ENCODE data around the gene UVRAG.

Gene UVRAG

GRCh38 chr11:76158394-76159302 is 343.6 kb downstream of the UVRAG start:
- DNase-seq, result no peak

GRCh38 chr11:76159303-76159937 is 344.4 kb downstream of the UVRAG start:
- no peak for DNase-seq

DNA sequence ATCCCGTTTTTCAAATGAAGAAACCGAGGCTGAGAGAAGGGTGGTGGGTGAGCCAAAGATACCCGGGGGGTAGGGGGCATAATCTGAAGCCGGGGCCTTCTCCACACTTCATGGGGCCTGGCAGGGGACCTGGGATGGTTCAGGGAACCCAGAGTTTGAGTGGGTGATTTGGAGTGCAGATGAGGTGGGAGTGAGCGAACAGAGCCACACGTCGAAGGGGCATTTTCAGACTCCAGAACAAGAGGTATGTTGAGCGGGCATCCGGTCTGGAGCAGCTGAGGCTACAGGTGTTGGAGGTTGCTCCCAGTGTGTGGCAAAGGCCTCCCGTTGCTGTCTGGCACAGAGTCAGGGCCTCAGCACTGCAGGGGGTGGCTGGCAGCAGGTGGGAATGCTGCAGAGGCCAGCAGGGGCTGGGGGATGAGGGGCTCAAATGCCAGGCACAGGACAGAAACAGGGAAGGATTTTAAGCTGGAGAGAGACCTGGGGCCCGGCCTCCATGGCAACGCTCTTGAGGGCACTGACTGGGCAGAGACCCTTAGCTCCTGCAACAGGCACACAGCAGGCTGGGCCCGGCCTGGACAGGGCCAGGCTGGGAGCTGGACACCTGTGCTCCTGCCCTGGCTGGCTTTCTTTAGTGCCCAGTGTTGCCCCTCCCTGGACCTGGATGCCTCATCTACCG is 345.1 kb downstream of the UVRAG start:
- no peak for DNase-seq

DNA sequence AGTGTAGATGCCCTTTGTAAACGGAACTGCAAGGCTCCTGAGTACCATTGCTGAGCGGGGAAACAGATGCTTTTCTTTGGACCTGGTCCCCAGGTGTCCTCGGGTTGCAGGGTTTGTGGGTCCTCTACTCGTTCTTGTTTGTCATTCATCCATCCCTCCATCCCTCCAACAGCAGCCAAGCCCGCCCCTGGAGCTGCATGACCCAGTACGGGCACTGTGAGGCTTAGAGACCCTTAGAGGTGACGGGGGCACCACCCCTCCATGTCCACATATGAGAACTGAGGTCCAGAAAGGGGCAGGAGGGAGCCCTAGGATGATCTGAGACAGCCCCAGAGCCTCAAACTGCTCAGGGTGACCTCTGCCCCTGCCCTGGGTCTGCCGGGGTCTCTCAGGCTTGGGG is 345.8 kb downstream of the UVRAG start:
- DNase-seq, result no peak

GRCh38 chr11:76161261-76161961 is 346.4 kb downstream of the UVRAG start:
- no peak for DNase-seq

GRCh38 chr11:76162336-76163288 is 347.6 kb downstream of the UVRAG start:
- no peak for DNase-seq

DNA sequence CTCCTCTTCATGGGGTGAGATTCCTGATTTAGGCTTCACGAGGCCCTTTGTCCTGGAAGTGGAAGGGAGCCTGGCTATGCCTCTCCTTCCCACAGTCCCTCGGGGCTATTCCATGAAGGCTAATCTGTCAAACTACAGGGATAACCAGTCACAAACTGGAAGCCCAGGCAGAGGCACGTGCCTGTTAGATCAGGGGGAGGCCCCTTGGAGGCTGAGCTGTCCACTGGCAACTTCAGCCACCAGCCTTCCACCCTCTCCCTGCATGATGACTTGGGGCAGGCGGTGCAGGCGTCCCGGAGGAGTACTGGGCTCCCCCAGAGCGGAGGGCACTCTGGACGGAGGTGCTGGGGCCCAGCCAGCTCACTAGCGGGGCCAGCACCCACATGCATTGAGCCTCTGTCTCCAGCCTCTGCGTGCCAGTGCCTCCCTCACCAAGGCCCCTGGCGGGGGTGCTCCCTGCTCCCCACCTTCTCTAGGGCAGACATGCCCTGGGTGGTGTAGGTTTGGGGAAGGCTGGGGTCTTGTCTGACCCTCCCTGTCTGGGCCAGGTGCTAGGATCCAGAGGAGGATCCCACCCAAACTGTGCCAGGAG is 348.4 kb downstream of the UVRAG start:
- DNase-seq, result no peak

GRCh38 chr11:76164081-76164480 is 349.1 kb downstream of the UVRAG start:
- DNase-seq, result no peak

- DNase-seq, result no peak
Observed at GRCh38 chr11:76164861-76165751, 350.1 kb downstream of the UVRAG start.

GRCh38 chr11:76166314-76166713 is 351.3 kb downstream of the UVRAG start:
- DNase-seq, result no peak

DNA sequence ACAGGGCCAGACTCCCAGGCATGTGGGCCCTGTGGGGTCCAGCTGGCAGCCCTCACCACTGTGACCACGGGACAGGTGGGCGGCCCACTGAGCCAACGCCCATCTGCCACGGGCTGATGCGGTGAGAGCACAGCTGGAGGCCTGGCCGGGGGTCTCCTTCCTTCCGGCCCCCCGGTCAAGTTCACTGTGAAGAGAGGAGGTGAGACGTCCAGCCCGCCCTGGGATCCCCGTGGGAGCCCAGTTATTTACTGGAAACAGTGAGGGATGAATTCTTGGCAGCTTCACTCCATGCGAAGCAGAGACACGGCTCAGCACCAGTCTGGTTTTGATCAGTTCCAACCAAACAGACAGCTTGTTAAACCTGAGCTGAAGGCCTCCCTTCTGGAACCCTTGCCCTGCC is 352.6 kb downstream of the UVRAG start:
- no peak for DNase-seq

GRCh38 chr11:76169473-76169896 is 354.5 kb downstream of the UVRAG start:
- peak; percentile 86 for DNase-seq

DNA sequence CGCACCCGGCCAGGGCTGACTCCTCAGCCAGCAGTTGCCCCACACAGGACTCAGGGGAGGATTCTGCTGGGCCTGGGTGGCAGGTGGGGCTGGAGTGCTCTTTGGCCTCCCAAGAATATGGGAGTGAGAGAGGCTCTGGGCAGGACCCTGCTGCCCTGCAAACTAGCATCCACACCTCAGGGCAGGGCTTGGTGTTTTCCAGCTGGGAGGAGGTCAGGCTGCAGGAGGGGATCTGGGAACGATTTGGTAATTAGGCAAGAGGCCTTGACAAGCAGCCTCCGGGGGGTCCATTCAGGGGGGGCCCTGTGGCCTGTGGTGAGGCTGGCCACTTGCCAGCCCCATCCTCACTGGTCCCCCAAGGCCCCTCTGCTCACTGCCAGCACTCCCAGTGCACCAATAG is 355.5 kb downstream of the UVRAG start:
- no peak for DNase-seq

DNA sequence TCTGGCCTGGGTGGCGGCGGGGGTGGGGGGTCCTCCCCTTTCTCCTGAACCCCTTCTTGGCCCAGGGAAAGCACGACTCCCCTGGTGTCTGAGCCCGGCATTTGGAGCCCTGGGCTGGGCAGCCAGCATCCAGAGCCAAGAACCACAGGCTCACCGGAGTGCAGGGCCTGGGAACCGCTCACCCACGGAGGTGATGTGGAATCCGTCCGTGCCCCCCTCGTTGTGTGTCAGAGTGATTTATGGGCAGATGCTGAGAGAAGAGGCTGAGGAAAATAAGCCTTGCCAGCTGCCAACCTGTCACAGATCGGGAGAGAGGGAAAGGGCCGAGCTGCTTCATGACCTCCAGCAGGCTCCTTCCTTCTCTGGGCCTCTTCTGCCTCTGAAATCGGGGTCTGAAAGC is 357.6 kb downstream of the UVRAG start:
- no peak for DNase-seq

DNA sequence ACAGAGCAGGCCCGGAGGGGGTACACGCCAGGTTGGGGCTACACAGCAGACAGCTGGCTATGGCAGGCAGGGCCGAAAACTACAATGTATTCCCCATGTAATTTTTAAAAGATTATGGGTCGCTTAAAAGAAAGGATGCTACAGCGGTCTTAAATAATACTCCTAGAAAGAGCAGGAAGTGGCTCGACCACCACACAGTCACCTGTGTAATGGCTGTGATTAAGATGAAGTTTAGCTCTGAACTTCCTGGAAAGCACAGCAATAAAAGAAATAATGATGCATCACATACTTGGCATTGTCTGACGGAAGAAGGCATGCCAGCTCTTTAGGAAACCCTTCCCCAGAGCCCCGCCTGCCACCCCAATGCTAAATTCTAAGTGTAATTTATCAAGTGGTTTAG is 358.7 kb downstream of the UVRAG start:
- DNase-seq, result no peak

GRCh38 chr11:76174330-76174729 is 359.3 kb downstream of the UVRAG start:
- DNase-seq, result no peak

DNA sequence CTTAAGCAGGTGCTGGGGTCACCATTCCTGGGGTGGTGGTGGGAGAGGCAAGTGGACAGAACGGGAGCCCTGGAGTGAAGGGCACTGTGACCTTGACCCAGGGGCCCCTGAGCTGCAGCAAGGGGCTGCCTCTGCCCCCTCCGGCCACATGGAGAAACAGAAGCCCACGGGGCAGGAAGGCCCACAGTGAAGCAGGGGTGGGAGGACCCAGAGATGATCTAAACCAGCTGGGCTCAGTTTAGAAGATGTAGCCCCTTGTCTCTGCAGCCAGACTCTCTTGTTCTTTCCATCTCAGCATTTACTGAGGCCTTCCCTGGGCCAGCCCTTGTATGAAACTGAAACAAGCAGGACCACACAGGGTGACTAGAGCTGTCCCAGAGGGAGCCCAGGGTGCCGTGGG is 360.8 kb downstream of the UVRAG start:
- DNase-seq, result no peak

- no peak for DNase-seq
Observed at GRCh38 chr11:76176463-76176862, 361.5 kb downstream of the UVRAG start.

GRCh38 chr11:76177250-76177686 is 362.3 kb downstream of the UVRAG start:
- DNase-seq, result no peak

DNA sequence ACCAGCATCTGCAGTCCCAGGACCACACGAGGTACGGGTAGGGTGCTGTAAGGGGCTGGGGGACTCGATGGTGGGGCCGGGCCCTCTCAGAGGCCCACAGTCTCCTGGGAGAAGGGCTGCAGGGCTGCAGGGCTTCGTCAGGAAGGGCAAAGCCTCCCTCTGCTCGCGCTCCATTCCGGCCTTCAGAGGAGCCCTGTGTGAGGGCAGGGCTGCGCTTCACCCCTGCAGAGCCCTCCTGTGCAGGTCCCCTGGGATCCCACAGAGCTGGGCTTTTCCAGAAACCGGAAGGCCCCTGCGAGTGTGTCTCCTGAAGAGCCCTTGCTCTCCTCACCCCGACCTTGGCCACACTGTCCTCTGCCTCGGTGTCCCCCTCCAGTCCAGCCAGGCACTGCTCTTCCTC is 364.1 kb downstream of the UVRAG start:
- DNase-seq, result no peak
